Endodermal cell (in vitro differentiated cells): ENCODE results near the gene IZUMO4. TPM values are rescaled to one million over a fixed set of nuclear protein-coding genes. Genes with fewer than 3 reads are reported as not detected.

Experiments
- DNase-seq: peaks from one replicate; pipeline ENCODE4 v3.0.0-alpha.2; 2017
- H3K27ac ChIP-seq: 2 replicates; pipeline ENCODE4 v1.5.1; 2013; ENCODE audit warnings: mild to moderate bottlenecking, low read depth, low read length, moderate library complexity
- H3K27me3 ChIP-seq: 2 replicates; pipeline ENCODE4 v1.6.1; 2013; ENCODE audit warnings: mild to moderate bottlenecking, low read length, moderate library complexity; ENCODE audit not compliant: insufficient read depth, control insufficient read depth, poor library complexity, severe bottlenecking
- H3K36me3 ChIP-seq: 2 replicates; pipeline ENCODE4 v1.7.0; 2013; ENCODE audit warnings: mild to moderate bottlenecking, low read length, moderate library complexity; ENCODE audit not compliant: control insufficient read depth, insufficient read depth
- H3K4me1 ChIP-seq: one replicate; pipeline ENCODE4 v1.7.0; 2013; ENCODE audit warnings: low read length; ENCODE audit not compliant: control insufficient read depth, insufficient read depth
- H3K4me3 ChIP-seq: 2 replicates; pipeline ENCODE4 v1.5.1; 2013; ENCODE audit warnings: mild to moderate bottlenecking, low read length, moderate library complexity
- H3K9ac ChIP-seq: 2 replicates; pipeline ENCODE4 v1.6.1; 2013; ENCODE audit warnings: mild to moderate bottlenecking, low read length, moderate library complexity; ENCODE audit not compliant: poor library complexity, severe bottlenecking; ENCODE audit errors: extremely low read depth
- H3K9me3 ChIP-seq: 2 replicates; pipeline ENCODE4 v1.6.1; 2013; ENCODE audit warnings: mild to moderate bottlenecking, low read length, moderate library complexity; ENCODE audit not compliant: control insufficient read depth
- H3K27ac Mint-ChIP-seq: 2 replicates; pipeline ENCODE4 v1.8.0; 2020; ENCODE audit warnings: mixed read lengths
- H3K27me3 Mint-ChIP-seq: 2 replicates; pipeline ENCODE4 v1.8.0; 2021; ENCODE audit warnings: mild to moderate bottlenecking, mixed read lengths; ENCODE audit not compliant: insufficient read depth
- H3K36me3 Mint-ChIP-seq: 2 replicates; pipeline ENCODE4 v1.8.0; 2020; ENCODE audit warnings: low read depth, mixed read lengths
- H3K4me1 Mint-ChIP-seq: 2 replicates; pipeline ENCODE4 v1.8.0; 2020; ENCODE audit warnings: mixed read lengths
- H3K4me3 Mint-ChIP-seq: 2 replicates; pipeline ENCODE4 v1.8.0; 2020; ENCODE audit warnings: mild to moderate bottlenecking, moderate library complexity, mixed read lengths
- H3K9me3 Mint-ChIP-seq: 2 replicates; pipeline ENCODE4 v1.8.0; 2020; ENCODE audit warnings: mild to moderate bottlenecking, mixed read lengths
- CTCF ChIP-seq: fragments of 200-600 bp; sonication (generic); conservative IDR thresholded peaks from 2 replicates; pipeline ENCODE4 v1.5.0; 2021; ENCODE audit warnings: antibody characterized with exemption, mild to moderate bottlenecking
- WGBS, 2 experiments: methylation state at CpG; one replicate each; pipeline versions ENCODE4 v1.1.5 to v1.1.7; 2013; ENCODE audit warnings: missing lambda C conversion rate in 2 of 2, mixed read lengths in 1 of 2; ENCODE audit not compliant: insufficient coverage in 1 of 2, insufficient read length in 1 of 2; 5-methylcytosine and 5-hydroxymethylcytosine counted together
- total RNA-seq, 2 donors: library from RNA; stranded (reverse); fragmentation: NEBNext Ultra II Directional in 1 of 2; extraction: Animal tissue kit (Norgen Biotek cat#: 25700) in 1 of 2; gene quantifications; 2 replicates in 1 of 2; 3 replicates in 1 of 2; pipeline ENCODE4 v1.2.1, GENCODE V29; 2021

Gene IZUMO4
- total RNA-seq, 2 donors from 2014 or later, result 4.3 to 5.4 TPM

DNA sequence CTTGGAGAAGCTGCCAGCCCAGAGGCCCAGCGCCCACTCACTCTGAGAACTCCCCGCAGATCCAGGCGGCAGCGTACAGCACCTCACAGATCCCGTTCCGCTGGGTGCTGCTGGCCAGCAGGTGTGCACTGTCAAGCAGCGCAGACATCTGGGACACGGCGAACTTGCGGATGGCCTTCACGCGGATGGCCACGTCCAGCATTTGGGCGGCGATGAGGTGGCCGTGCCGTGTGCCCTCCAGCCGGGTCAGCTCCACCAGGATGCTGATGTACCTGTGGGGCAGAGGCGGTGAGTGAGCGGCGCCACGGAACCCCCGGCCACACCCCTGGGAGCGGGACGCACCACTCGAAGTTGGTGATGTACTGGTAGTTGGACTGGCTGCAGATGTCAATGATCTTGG is 24.1 kb downstream of the IZUMO4 start:
- no peaks in the 10 kb centered on the region for H3K9me3 Mint-ChIP-seq
- no peak overlapping the region for H3K27ac Mint-ChIP-seq
- H3K36me3 ChIP-seq, result peaks cover 85% of the 10 kb centered on the region
- TF ChIP-seq CTCF, result no peak
- H3K4me1 ChIP-seq, result no peaks in the 10 kb centered on the region
- no peak overlapping the region for H3K4me3 ChIP-seq
- H3K9ac ChIP-seq, result no peak overlapping the region
- H3K4me1 Mint-ChIP-seq, result no peaks in the 10 kb centered on the region
- no peak overlapping the region for H3K4me3 Mint-ChIP-seq
- no peaks in the 10 kb centered on the region for H3K27me3 Mint-ChIP-seq
- no peak overlapping the region for H3K27ac ChIP-seq
- no peak for DNase-seq
- no peaks in the 10 kb centered on the region for H3K9me3 ChIP-seq
- 97% methylated on average over 22 to 26 of the region's 26 CpGs for WGBS, 2 experiments
- H3K27me3 ChIP-seq, result no peaks in the 10 kb centered on the region
- H3K36me3 Mint-ChIP-seq, result peaks cover 69% of the 10 kb centered on the region

GRCh38 chr19:2121416-2122051 is 24.8 kb downstream of the IZUMO4 start:
- no peak overlapping the region for H3K27ac Mint-ChIP-seq
- H3K4me1 Mint-ChIP-seq, result no peaks in the 10 kb centered on the region
- no peaks in the 10 kb centered on the region for H3K27me3 Mint-ChIP-seq
- no peak overlapping the region for H3K27ac ChIP-seq
- no peak overlapping the region for H3K4me3 Mint-ChIP-seq
- no peaks in the 10 kb centered on the region for H3K9me3 ChIP-seq
- H3K4me3 ChIP-seq, result no peak overlapping the region
- no peaks in the 10 kb centered on the region for H3K4me1 ChIP-seq
- H3K27me3 ChIP-seq, result no peaks in the 10 kb centered on the region
- DNase-seq, result no peak
- no peaks in the 10 kb centered on the region for H3K9me3 Mint-ChIP-seq
- WGBS, 2 experiments, result 95 to 96% methylated on average over 16 to 27 of the region's 27 CpGs
- H3K9ac ChIP-seq, result no peak overlapping the region
- H3K36me3 Mint-ChIP-seq, result peaks cover 71% of the 10 kb centered on the region
- peaks cover 82% of the 10 kb centered on the region for H3K36me3 ChIP-seq
- no peak for TF ChIP-seq CTCF

DNA sequence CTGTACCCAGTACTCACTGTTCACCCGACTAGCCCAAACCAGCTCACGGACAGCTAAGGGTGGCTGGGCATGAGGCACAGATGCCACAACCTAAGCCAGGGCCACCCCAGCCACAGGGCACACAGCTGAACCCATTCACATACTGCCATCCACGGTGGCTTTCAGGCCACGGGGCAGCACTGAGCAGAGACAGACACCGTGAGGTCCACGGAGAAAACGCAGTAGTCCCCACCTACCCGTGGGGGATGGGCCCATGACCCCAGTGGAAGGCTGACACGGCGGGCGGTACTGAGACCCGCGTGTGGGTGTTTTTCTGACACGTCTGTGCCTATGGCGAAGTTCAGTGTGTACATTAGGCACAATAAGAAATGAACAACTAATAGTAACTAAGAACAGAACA is 25.5 kb downstream of the IZUMO4 start:
- Mint-ChIP-seq H3K27ac (no peak overlapping the region), H3K9me3 (no peaks in the 10 kb centered on the region), H3K36me3 (peaks cover 77% of the 10 kb centered on the region), H3K4me3 (no peak overlapping the region), H3K4me1 (no peaks in the 10 kb centered on the region), H3K27me3 (no peaks in the 10 kb centered on the region)
- H3K9ac ChIP-seq, result no peak overlapping the region
- DNase-seq, result no peak
- H3K36me3 ChIP-seq, result peaks cover 79% of the 10 kb centered on the region
- 95 to 97% methylated on average over 13 to 15 of the region's 15 CpGs for WGBS, 2 experiments
- TF ChIP-seq CTCF, result no peak
- no peak overlapping the region for H3K4me3 ChIP-seq
- H3K27me3 ChIP-seq, result no peaks in the 10 kb centered on the region
- H3K27ac ChIP-seq, result no peak overlapping the region
- H3K4me1 ChIP-seq, result no peaks in the 10 kb centered on the region
- H3K9me3 ChIP-seq, result no peaks in the 10 kb centered on the region
